ENCODE results near the gene ACP1. TPM values are rescaled to one million over a fixed set of nuclear protein-coding genes. Genes with fewer than 3 reads are reported as not detected.

The ACP1 gene
- total and polyA plus RNA-seq, 2 of the 8 experiments (the other 6 are each of a cell fraction or from before 2014, with no cell fraction given): 115 to 155 TPM

DNA sequence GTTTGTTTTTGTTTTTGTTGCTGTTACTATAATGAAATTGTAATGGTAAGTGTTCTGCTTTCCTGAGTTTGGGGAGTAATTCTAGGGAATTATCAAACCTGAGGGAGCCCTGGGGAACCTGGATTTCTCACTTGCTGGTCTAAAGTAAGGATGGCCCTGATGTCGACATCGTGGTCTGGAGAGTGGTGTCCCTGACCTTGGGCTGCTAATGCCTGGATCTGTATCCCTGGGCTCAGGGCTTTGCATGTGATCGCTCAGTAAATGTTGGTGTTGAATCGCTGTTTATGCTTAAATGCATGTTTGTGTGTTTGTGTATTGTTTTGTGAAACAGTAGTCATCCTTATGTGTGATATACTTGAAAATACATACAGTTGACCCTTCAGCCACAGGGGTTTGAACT, 6.1 kb downstream of the ACP1 start:
- Histone ChIP-seq H3K4me2 (ENCODE audit: insufficient read depth in 1 of 2, low read depth in 2 of 2, low read length in 2 of 2) (no peak overlapping the region), H3K4me1 (replicated peaks in 1 of 4; ENCODE audit: control insufficient read depth in 3 of 4, insufficient read depth in 4 of 4, low read length in 3 of 4) (peaks cover 0 to 3% (median 0%) of the 10 kb centered on the region in 4 experiments; a peak in 3 of 7 replicates), H4K5ac (ENCODE audit: insufficient read length, low read depth, low read length) (no peak overlapping the region), H3K4me3 (ENCODE audit: extremely low read depth in 1 of 4, insufficient read depth in 2 of 4, low read depth in 3 of 4, low read length in 4 of 4) (no peak overlapping the region), H2BK20ac (ENCODE audit: low read length) (no peak overlapping the region), H3K27ac (ENCODE audit: low read depth, low read length) (no peak overlapping the region), H4K91ac (replicated peaks; ENCODE audit: insufficient read length, low read length) (no peak overlapping the region), H3K56ac (replicated peaks; ENCODE audit: insufficient read length, low read depth, low read length) (no peak overlapping the region), H2BK120ac (replicated peaks; ENCODE audit: low read depth, low read length) (no peak overlapping the region), H2BK5ac (ENCODE audit: low read depth, low read length) (no peak overlapping the region), H3K36me3 (ENCODE audit: control insufficient read depth in 2 of 4, insufficient read depth in 4 of 4, low read length in 3 of 4) (peaks cover 2 to 31% (median 9%) of the 10 kb centered on the region in 4 experiments; a peak in 6 of 8 replicates), H3K9me3 (ENCODE audit: insufficient read depth in 2 of 2, low read depth in 1 of 2, low read length in 1 of 2) (no peaks in the 10 kb centered on the region), H2BK15ac (ENCODE audit: low read length) (no peak overlapping the region), H3K14ac (ENCODE audit: insufficient read length) (no peak overlapping the region), H2AK5ac (ENCODE audit: low read depth, low read length) (no peak overlapping the region), H4K20me1 (replicated peaks in 1 of 2; ENCODE audit: control insufficient read depth in 1 of 2, insufficient read depth in 2 of 2, low read length in 2 of 2) (peaks cover 28 to 39% of the 10 kb centered on the region in 2 experiments), H2AFZ (ENCODE audit: low read length) (no peak overlapping the region), H4K8ac (ENCODE audit: extremely low read depth, insufficient read depth, low read length) (no peak overlapping the region), H3K79me2 (ENCODE audit: control insufficient read depth in 1 of 2, insufficient read depth in 2 of 2, low read length in 2 of 2) (peaks cover 39 to 100% of the 10 kb centered on the region in 2 experiments), H2BK12ac (ENCODE audit: low read depth, low read length) (no peak overlapping the region), H3K9ac (replicated peaks in 1 of 4; ENCODE audit: extremely low read depth in 1 of 4, low read depth in 3 of 4, low read length in 3 of 4) (no peak overlapping the region), H3K18ac (ENCODE audit: extremely low read depth, low read length) (no peak overlapping the region), H3K27me3 (replicated peaks in 1 of 4; ENCODE audit: control insufficient read depth in 3 of 4, extremely low read depth in 1 of 4, insufficient read depth in 3 of 4, low read length in 3 of 4) (no peaks in the 10 kb centered on the region), H3K4ac (replicated peaks; ENCODE audit: insufficient read length, low read depth, low read length) (peak overlapping the region; percentile 54), H3K23ac (ENCODE audit: insufficient read length) (no peak overlapping the region), H3K79me1 (ENCODE audit: low read depth, low read length) (peaks cover 16% of the 10 kb centered on the region), H3K23me2 (ENCODE audit: low read depth, low read length) (no peaks in the 10 kb centered on the region; the same call in 1 of the 2 replicates)
- WGBS, 2 experiments (ENCODE audit: extremely low coverage in 1 of 2, insufficient coverage in 1 of 2, insufficient read length in 1 of 2, insufficient replicate concordance in 2 of 2, low coverage in 1 of 2, low lambda C conversion rate in 2 of 2, missing lambda C conversion rate in 1 of 2): 93% methylated on average over 4 of the region's 4 CpGs; no CpG with 5 or more reads in 1 of the 2 experiments
- ChIA-PET CTCF (ENCODE audit: partially characterized antibody) (no interaction called here), POLR2A (ENCODE audit: partially characterized antibody) (interaction anchor here (1.0 to 1.4 kb wide), 4 partner anchors 10 to 15 kb away, joined by 3 to 4 read pairs (median 3); no protein-coding TSS in a partner anchor)
- no peak for TF ChIP-seq SIN3A (conservative IDR thresholded peaks at IDR 0.05 in 1 of 2, IDR thresholded peaks at IDR 0.05 in 1 of 2; ENCODE audit: low read depth in 1 of 2, low read length in 2 of 2)
- TF ChIP-seq CBX5 (IDR thresholded peaks at IDR 0.05; ENCODE audit: low read depth, low read length): no peak
- no peak for TF ChIP-seq ZNF274 (IDR thresholded peaks at IDR 0.05; ENCODE audit: borderline replicate concordance, extremely low read depth, low read length)
- no peak for TF ChIP-seq JUND (IDR thresholded peaks at IDR 0.05; ENCODE audit: low read length)
- no peak for TF ChIP-seq EGR1 (IDR thresholded peaks at IDR 0.05; ENCODE audit: borderline replicate concordance, low read depth, low read length)
- TF ChIP-seq TEAD4 (IDR thresholded peaks at IDR 0.05; ENCODE audit: low read depth, low read length): no peak
- FAIRE-seq (no peak), DNase-seq (ENCODE audit: low read depth in 1 of 2, low spot score in 2 of 2) (no peak)

Measured in H1 (cell line).